ENCODE data around the gene ADSL.
"Not testable (repeated sequence)": the region's sequence is repeated elsewhere in the genome, so short reads cannot be mapped to it uniquely, and the experiment has no call there.

ADSL gene

DNA sequence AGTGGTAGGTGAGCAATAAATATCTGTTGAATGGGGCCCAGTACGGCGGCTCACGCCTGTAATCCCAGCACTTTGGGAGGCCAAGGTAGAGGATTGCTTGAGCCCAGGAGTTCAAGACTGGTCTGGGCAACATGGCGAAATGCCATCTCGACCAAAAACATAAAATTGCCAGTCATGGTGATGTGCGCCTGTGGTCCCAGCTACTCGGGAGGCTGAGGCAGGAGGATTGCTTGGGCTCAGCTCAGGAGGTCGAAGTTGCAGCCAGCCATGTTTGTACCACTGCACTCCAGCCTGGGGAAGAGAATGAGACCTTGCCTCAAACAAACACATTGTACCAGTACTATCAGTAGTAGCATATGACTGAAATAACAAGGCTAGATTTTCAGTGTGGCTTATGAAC, 28.3 kb downstream of the ADSL start:
- DNase-seq (ENCODE audit: low read depth): no peak

DNA sequence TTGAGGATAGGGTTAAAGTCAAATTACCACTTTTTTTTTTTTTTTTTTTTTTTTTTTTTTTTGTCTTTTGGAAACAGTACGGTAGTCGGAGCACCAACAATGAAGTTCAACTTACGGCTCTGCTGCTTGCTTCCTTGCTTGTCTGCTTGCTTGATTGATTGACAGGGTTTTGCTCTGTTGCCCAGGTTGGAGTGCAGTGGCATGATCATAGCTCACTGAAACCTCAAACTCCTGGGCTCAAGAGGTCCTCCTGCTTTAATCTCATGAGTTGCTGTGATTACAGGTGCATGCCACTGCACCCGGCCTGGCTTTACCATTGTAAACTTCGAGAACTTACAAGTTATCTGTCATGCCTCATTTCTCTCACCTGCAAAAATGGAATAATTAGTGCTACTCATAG, 29.8 kb downstream of the ADSL start:
- DNase-seq (ENCODE audit: low read depth): no peak

DNA sequence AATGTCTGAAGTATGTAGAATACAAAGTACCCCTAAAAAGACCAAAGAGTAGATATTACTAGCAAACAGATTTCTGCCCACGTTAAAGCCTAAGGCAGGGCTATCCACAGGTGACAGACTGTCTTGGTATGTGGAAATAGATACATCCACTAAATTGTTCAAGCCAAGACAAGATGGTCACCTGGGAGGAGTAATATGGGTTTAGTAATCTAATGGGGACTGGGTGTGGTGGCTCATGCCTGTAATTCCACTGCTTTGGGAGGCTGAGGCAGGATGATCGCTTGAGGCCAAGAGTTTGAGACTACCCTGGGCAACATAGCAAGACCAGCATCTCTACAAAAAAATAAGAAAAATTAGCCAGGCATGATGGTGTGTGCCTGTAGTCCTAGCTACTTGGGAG, 31.6 kb downstream of the ADSL start:
- no peak for DNase-seq (ENCODE audit: low read depth)

DNA sequence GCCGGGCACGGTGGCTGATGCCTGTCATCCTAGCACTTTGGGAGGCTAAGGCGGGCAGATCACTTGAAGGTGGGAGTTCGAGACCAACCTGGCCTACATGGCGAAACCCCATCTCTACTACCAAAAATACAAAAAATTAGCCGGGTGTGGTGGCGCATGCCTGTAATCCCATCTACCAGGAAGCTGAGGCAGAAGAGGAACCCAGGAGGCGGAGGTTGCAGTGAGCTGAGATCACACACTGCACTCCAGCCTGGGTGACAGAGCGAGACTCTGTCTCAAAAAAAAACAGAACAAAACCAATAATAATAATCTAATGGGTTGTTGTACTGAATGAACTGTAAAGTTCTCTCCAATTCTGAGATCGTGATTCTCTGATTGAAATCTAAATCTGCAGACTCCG, 32.1 kb downstream of the ADSL start:
- DNase-seq (ENCODE audit: low read depth): not testable (repeated sequence)

DNA sequence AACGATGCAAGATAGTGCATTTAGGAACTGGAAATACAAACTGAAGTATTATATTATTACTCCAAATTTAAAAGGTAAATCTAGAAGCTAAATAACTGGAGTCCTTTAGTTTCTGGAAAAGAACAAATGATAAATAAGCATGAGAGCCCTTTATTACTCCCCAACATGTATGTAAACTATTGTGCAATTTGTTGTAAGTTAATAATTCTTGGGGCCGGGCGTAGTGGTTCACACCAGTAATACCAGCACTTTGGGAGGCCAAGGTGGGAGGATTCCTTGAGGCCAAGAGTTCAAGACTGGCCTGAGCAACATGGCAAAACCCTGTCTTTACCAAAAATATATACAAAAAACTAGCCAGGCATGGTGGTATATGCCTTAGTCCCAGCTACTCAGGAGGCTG, 35.2 kb downstream of the ADSL start:
- DNase-seq (ENCODE audit: low read depth): no peak

DNA sequence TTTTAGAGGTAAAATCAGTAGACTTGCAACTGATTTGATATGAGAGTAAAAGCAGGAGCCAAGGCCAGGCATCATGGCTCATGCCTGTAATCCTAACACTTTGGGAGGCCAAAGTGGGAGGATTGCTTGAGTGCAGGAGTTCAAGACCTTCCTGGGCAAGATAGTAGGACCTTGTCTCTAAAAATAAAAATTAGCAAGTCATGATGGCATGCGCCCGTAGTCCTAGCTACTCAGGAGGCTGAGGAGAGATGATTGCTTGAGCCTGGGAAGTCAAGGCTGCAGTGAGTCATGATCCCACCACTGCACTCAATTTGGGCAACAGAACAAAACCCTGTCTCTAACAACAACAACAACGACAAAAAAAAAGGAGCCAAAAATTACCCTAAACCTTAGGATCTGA, 37.6 kb downstream of the ADSL start:
- no peak for DNase-seq (ENCODE audit: low read depth)

DNA sequence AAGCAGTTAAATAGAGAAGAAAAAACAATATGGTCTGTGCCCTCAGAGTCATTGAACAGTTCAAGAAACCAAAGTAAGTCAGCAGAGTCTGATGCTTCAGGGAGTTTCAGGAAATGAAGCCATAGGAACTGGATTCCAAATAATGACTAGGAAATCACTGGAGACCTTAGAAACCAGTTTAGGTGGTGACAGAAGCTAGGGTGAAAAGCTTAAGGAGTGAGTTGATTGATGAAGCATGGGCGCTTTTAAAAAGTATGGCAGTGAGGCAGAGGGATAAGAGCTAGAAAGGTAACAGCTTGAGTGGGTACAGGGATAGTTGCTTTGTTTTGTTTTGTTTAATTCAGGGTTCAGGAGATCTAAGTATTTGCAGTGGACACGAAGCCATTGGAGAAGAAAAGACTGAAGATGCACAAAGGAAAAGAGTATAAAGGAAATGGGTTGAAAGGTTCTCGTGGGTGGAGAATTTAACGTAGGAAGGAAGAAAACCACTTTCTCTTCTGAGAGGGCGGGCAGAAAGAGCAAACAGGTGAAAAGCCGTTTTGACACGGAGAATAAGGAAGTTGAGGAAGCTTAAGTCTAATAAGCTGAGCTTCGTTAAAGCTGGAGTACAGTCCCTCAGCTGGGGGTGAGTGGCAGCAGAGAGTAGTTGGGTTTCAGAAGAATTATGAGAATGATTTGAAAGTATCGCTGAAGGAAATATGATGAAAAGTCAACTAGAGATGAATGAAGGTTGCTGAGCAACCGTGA, 38.9 kb downstream of the ADSL start:
- DNase-seq (ENCODE audit: low read depth): no peak

DNA sequence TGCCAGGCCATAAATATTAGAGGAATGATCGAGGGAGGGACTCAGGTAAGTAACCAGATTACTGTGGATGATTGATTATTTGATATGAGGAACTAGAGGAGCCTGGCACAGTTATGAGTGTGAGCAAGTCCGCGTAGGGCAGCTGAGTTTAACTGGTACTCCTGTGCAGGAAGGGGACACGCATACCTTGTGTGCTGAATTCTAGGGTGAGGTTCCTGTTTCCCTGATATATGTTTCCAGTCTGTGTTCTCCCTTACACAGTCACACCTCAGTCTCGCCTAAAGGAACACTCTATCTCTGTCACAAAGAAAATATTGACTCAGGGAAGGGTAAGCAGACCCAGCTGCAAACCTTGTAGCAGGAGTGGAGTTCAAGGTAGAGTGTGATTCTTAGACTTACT, 41.4 kb downstream of the ADSL start:
- DNase-seq (ENCODE audit: low read depth): no peak

DNA sequence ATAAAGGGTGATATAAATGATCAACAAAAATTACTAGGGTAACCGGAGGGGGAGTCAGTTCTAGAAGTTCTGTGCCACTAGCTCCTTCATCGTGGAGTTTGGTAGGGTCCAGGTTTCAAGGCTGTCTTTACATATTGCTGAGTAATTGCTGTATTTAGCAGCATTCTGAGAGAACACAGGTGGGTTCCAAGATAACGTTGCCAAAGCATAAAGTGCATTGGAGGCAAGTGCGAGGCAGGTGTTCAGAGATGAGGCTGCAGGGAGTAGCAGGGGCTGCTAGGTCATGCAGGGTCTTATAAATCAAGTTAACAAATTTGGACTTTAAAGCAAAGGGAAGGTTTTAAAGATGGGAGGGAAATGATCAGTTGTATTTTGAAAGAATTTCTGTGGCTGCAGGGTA, 41.9 kb downstream of the ADSL start:
- DNase-seq (ENCODE audit: low read depth): no peak

DNA sequence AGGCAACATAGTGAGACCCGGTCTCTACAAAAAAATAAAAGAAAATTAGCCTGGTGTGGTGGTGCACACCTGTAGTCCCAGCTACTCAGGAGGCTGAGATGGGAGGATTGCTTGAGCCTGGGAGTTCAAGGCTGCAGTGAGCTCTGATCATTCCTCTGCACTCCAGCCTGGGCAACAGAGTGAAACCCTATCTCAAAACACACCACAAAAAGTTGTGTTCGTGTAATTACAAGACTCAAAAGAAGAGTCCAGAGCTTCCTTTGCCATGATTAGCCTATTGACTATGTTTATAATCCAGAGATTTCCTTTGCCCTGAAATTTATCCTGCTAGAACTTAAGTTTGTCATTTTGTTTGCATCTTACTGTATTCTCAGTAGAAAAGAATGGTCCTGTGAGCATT, 45.1 kb downstream of the ADSL start:
- no peak for DNase-seq (ENCODE audit: low read depth)

DNA sequence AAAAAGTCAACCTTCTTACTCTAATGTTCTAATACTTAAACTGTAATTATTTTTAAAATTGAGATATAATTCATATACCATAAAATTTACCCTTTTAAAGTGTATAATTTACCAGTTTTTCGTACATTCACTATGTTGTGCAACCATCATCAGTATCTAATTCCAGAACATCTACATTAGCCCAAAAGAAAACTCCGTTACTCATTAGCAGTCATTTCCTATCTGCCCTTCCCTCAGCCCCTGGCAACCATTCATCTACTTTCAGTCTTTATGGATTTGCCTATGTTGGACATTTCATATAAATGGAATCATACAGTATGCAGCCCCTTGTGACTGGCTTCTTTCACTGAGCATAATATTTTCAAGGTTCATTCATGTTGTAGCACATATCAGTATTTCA, 46.3 kb downstream of the ADSL start:
- DNase-seq (ENCODE audit: low read depth): no peak

DNA sequence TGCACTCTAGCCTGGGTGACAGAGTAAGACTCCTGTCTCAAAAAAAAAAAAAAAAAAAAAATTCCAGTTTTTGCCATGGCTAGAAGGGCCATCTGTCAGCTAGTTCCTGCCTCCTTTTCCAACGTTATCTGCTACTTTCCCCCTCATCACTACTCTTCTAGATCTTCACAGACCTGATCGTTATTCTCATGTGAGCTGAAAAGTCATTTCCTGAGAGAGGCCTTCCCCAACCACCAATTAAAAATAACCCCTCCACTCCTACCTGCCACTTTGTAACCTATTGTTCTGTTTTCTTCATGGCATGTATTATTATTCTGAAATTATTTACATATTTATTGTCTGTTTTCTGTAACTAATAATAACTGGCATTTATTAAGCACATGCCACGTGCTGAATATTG, 48.3 kb downstream of the ADSL start:
- DNase-seq (ENCODE audit: low read depth): no peak

DNA sequence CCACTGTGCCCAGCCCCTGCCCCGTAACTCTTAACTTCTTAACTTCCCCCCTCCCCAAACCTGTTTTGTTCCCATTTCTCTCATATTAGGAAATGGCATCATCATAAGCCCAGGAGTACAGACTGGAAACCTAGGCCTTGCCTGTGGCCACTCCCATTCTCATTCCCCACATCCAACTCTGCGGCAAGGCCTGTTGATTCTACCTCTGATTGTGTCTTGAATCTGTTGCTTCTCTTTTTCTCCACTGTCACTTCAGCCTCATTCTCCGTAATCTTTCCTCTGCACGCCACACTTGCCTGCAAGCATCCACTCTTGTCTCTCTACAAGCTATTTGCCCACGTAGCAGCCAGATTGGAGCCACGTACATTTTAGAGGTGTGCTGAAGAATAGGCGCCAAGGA, 49.3 kb downstream of the ADSL start:
- DNase-seq (ENCODE audit: low read depth): no peak

DNA sequence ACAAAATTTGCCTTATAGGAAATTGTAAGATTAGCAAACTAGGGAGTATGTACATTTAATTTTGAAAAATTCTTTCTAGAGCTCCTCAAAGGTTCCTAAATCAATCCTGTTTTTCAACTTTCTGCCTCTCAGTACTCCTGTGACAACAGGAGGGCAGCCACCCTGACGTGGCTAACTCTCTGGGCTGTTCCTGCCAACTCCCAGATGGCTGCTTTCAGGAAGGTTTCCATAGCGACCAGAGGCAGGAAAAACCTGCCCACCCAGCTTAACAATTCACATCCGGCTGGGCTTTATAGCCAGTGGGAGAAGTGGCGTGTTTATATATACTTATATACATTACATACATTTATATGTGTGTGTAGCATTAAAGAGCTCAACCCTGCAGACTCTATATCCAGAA, 50.6 kb downstream of the ADSL start:
- no peak for DNase-seq (ENCODE audit: low read depth)

DNA sequence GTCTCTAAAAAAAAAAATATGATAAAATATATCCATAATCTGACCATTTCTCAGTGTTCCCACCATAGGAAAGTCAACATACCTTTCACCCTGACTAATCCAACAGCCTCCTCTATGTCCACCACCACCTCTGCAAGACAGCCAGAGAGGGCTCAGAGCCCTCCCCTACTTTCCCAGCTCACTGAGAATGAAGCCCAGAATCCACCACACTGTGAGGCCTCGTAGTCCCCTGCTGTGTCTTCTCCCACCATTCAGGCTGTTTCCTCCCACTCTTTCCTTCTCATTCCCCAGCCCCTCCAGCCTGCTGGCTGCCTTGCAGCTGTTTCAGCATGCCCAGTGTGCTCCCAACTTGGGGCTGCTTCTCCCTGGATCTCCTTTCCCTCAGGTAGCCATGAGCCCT, 51.1 kb downstream of the ADSL start:
- no peak for DNase-seq (ENCODE audit: low read depth)

DNA sequence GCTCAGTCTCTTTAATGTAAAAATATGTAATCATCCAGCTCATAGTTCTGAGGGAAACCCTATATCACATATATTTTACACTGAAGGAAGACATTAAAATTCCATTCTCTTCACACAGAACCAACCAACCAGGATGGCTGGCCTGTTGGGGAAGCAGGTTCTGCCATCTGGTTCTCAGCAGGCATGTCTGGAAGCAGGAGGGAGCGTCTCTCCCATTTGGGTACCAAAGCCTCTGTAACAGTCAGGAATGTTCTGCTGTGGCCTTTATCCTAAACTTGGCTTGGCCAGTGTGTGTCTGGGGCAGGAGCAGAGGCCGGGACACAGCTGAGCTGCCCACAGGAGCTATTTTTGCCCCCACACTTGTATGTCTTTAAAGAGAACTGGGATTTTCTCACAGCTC, 53.3 kb downstream of the ADSL start:
- DNase-seq (ENCODE audit: low read depth): no peak

DNA sequence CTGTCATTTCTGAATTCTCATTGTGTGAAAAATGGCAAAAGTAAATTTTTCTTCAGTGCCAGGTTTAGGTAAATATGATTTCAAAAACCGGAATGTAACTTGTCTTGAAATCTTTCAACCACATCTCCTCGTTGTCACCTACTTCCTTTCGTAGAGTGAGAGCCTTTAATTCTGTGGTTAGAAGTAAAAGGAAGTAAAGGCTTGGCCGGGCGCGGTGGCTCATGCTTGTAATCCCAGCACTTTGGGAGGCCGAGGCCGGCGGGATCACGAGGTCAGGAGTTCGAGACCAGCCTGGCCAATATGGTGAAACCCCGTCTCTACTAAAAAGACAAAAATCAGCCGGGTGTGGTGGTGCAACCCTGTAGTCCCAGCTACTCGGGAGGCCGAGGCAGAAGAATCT, 53.9 kb downstream of the ADSL start:
- no peak for DNase-seq (ENCODE audit: low read depth)

DNA sequence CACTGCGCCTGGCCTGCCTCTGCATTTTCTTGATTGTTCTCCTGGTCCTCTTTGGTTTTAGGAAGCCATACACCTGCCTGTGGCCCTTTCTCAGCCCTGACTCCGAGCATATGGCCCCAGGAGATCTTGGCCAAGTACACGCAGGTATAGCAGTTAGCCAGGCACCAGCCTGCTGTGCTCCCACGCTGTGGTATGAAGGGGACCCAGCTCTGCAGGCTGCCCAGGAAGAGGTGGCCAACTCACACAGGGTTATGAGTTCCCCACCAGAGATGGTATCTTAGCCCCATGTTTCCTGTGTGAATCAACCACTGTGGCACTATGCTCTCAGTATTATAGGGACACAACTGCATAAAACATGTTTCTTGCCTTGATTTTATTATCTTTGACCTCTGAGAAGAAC, 55.2 kb downstream of the ADSL start:
- DNase-seq (ENCODE audit: low read depth): peak; percentile 39

DNA sequence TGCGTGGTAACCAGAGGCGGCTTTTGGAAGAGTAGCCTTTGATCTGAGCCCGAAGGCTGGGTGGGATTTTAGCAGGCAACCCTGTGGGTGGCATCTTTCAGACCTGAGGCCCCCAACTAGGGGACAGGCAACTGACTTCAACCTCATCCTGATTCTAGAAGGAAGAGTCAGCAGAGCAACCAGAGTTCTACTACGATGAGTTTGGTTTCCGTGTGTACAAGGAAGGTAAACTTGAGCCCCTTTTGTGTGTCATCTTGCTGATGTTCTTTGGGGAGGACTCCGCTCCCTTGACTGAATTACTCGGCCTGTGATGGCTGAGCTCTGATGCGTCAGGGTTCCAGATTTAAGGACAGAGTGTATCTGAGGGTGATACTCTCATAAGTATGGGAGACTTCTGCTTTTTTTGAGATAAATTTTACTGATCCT, 55.7 kb downstream of the ADSL start:
- DNase-seq (ENCODE audit: low read depth): no peak

DNA sequence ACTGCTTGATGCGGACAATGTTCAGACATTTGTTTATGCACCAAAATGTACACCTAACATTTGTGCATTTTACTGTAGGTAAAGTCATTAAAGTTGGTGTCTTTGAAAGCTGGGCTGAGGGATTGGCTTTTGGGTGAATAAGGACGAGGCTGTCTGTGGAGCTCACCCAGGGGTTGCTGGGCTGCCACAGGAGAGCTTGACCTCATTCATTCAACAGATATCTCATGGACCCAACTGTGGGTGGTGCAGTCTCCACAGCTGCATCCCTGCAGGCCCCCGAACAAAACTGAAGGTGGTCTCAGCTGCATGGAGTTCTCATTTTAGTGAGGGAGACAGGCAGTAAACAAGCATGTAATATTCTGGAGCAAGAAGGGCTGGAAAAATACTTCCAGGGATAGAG, 56.8 kb downstream of the ADSL start:
- no peak for DNase-seq (ENCODE audit: low read depth)

DNA sequence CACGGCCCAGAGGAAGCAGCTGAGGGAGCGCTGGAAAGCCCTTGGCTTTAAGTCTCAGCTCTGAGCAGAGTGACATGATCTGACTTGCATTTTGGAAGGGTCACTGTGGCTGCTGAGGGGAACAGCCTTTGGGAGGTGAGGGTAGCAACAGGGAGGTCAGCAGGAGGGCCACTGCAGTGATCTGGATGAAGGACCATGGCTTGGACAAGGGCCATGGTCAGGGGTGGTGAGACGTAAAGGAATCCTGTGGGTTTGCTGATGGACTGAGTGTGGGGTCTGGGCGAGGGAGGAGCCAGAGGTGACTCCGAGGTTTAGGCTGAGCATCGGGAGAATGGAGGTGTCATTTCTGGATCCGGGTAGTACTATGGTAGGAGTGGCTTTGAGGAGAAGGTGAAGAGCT, 57.4 kb downstream of the ADSL start:
- DNase-seq (ENCODE audit: low read depth): no peak

DNA sequence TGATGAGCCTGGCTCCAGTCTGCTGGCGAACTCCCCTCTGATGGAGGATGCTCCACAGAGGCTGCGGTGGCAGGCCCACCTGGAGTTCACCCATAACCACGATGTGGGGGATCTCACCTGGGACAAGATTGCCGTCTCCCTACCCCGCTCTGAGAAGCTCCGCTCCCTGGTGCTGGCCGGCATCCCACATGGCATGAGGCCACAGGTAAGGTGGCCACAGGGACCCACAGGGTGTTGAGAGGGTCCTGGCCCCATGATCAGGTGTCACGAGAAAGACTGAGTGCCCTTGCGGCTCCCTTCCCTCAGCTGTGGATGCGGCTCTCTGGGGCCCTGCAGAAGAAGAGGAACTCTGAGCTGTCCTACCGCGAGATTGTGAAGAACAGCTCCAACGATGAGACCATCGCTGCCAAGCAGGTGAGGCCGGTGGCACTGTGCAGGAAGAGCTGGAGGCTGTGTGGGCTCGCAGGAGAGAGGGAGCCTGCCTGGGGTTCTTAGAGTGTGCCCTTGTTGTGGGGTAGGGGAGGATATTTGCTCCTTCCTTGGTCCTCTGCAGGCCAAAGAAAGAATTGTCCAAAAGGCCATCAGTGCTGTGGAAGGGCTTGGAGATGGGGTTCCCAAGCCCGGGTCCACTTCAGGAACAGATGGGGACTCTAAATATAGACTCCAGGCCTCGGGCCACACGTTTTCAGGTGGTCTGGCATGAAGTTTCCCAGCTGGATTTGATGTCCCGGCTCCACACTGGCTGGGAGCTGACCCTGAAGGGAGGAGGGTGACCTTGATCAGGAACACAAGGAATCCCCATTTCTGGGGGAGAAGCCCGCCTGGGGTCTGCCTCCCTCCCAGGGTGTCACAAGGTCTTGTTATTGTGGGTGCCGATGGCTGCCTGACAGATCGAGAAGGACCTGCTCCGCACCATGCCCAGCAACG, 58.2 kb downstream of the ADSL start:
- no peak for DNase-seq (ENCODE audit: low read depth)
